Stimulated activated CD4-positive, alpha-beta T cell treated with anti-CD3 and anti-CD28 coated beads, Interleukin-12 subunit alpha, Interleukin-12 subunit beta, amount 100 ng/mL, for 4 hours (primary cell): Measurements from ENCODE around the gene OR2V2.
"Not testable (repeated sequence)": the region's sequence is repeated elsewhere in the genome, so short reads cannot be mapped to it uniquely, and the experiment has no call there.

ENCODE experiments used
- DNase-seq: peaks from one replicate; pipeline ENCODE4 v3.0.0-alpha.2; 2020

OR2V2 gene

DNA sequence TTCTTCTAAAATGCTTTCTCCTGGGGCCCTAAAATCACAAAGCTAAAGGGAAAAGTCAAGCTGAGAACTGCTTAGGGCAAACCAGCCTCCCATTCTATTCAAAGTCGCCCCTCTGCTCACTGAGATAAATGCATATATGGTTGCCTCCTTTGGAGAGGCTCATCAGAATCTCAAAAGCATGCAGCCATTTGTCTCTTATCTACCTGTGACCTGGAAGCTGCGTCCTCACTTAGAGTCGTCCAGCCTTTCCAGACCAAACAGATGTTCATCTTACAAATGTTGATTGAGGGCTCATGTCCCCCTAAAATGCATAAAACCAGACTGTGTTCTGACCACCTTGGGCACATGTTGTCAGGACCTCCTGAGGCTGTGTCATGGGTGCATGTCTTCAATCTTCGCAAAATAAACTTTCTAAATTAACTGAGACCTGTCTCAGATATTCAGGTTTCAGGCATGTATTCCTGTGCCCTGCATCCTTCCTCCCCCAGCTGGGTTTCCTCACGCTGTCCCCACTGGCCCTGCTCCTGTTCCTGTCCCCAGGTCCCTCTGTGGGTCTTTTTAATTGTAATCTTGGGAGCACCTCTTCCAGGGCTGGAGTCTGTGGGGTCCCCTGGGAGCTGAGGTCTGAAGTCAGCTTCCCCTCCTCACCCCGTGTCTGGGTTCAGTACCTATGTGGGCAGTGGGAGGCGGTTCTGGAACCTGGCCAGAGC lies at the start of gene OR2V2:
TSS of gene OR2V2 (plus strand) at position 660 of the 710 bp plus-strand sequence. CDS start 7,357 bp downstream, outside the sequence.
- DNase-seq = not testable (repeated sequence)

DNA sequence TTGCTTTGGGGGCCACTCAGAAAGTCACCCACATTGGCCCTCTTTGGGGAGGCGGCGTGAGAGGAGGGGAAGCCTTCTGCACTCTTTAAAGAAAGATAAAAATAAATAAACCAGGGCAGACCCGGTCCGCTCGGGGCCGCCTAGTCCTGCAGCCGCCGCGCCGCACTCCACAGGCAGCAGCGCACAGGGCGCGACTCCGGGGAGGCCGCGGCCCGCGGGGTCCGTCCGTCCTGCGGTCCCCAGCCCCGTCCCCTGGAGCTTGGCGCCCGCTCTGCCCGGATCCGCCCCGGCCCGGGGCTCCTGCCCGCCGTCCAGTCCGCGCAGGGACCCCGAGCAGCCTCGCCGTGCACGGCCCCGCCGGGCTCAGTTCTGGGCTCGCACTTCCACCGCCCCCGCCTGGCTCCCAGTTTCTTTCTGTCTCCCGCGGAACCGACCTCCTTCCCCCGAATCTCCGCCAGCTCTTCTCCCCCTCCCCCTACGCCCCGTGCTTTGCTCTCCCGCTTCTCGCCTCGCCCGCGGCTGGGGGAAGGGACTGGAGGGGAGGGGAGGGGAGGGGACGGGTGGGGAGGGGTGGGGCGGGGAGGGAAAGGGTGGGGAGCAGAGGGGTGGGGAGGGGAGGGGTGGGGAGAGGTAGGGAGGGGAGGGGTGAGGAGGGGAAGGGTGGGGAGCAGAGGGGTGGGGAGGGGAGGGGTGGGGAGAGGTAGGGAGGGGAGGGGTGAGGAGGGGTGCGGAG lies 49.5 kb upstream of the OR2V2 start:
- DNase-seq = not testable (repeated sequence)

- no peak for DNase-seq
Observed at GRCh38 chr5:181098762-181099601, 48.4 kb upstream of the OR2V2 start.

- no peak for DNase-seq
Observed at GRCh38 chr5:181099602-181100086, 47.7 kb upstream of the OR2V2 start.

DNA sequence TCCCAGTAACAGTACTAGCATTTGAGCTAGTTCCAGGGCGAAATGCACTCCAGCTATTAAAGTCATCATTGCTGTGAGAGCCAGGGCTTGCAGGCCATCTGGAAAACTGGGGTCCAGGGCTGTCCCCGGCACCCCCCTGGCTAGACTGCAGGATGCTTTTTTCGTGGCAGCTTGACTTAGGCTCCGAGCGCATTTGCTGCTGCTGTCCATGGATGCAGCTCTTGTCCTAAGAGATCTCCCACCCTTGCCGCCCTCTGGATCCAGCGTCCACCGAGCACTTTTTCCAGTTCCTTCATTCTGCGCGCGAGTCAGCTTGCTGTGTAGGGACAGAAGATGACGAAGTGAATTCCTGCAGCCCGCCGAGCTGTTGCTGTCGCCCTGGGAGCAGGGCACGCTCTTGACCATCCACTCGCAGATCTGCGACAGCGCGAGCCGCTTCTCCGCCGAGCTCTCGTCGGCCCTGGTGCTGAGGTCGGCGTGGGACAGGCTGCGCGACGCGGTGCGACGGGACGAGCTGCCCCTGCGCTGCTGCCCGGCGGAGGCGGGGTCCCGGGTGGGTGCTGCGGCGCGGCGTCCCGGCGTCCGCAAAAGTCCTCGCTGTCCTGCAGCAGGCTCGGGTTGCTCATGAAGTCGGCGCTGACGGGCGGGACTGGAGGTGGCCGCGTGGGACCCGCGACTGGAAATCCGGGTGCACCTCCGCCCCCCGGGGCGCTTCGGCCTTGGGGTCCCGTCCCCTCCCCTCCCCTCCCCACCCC lies 47.1 kb upstream of the OR2V2 start:
- no peak for DNase-seq

DNA sequence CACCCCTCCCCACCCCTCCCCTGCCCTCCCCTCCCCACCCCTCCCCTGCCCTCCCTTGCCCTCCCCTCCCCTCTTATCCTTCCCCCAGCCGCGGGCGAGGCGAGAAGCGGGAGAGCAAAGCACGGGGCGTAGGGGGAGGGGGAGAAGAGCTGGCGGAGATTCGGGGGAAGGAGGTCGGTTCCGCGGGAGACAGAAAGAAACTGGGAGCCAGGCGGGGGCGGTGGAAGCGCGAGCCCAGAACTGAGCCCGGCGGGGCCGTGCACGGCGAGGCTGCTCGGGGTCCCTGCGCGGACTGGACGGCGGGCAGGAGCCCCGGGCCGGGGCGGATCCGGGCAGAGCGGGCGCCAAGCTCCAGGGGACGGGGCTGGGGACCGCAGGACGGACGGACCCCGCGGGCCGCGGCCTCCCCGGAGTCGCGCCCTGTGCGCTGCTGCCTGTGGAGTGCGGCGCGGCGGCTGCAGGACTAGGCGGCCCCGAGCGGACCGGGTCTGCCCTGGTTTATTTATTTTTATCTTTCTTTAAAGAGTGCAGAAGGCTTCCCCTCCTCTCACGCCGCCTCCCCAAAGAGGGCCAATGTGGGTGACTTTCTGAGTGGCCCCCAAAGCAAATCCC lies 46.2 kb upstream of the OR2V2 start:
- not testable (repeated sequence) for DNase-seq

DNA sequence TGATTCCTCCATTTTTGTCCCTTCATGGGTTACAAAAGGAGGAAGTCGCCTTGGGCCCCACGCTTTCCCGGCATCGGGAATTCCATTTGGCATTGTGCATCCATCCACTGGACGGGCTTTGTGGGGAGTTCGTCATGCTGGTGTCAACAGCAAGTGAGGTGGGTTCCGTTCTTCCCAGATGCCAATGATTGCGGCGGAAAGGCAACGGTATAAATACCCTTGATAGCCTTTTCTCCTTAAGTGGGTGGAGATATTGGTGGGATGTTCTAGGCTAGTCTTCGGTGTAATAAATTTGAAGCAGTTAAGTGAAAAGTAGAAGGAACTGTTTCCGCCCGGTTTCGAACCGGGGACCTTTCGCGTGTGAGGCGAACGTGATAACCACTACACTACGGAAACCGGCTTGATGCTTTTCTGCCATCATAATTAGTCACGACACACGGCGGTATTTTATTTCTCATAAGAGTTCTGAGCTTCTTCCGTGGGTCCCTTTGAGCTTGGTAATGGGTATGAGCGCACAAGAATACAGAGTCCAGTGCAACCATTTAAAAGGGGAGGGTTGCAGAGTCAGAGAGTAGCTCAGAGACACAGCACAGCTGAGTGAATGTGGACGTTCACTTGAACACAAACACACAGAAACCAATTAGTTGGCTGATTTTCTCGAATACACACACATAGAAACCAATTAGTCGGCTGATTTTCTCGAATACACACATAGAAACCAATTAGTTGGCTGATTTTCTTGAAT lies 45.3 kb upstream of the OR2V2 start:
- DNase-seq = not testable (repeated sequence)

DNA sequence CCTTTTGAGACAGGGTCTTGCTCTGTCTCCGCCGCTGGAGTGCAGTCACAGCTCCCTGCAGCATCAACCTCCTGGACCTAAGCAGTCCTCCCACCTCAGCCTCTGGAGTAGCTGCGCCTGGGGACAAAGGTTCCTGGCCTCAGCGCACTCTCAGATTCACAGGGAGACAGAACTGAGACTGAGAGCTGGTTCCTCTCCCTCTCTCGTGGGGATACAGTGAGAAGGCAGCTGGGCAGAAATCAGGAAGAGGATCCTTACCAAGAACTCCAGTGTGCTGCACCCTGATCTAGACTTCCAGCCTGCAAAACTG lies 43.2 kb upstream of the OR2V2 start:
- DNase-seq = not testable (repeated sequence)

DNA sequence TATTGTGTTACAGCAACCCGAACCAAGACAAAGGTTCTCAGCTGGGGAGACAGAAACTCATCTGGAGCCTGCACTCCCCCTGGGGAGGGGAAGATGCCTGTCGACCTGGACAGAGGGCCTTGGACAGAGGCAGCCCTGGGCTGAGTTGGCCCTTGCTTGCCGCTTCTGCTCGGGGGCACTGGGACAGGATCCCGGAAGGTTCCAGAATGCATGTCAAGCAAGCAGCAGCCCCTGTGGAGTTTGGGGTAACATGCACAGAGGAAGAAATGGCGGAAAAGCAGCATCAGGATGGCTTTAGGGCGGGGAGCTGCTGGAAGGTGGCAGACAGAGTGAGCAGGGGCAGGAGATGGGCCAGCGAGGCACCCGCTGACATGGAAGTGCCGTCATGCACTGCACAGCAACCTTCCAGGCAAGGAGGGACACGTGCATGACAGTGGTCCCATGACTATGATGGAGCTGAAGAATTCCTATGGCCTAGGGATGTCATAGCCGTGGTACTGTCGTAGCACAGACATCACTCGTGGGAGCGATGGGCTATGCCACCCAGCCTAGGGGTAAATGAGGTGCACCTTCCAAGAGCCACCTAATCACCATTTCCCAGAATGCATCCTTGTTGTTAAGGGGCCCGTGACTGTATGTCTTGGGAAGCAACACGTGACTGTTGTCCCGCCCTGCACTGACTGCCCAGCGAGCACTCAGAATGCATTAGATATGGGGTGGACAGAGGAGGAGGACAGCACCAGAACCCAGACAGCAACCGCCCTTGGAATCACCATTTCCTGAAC lies 42.6 kb upstream of the OR2V2 start:
- DNase-seq = not testable (repeated sequence)

DNA sequence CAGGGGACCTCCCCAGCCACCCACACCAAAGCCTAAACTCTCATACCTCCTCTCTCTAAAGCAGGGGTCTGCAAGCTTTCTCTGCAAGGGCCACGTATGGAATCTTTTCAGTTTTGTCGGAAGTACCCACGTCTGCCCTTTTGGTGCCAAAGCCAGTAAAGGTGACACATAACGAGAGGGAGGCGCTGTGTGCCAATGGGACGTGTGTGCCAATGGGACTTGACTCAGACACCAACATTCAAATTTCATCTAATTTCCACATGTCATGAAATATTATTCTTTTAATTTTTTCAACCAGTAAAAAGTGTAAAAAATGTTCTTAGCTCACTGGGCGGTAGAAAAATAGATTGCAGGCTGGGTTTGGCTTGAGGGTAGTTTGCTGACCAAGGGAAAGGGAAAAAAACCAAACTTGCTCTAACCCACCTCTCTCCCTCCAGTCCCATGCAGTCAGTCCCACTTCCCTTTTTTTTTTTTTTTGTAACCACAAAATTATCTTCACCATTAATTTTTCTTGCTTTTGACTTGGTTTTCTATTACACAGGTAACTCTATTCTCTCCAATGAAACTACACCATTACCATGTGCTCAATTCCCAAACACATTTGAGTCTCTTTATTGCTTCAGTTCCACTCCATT lies 41.9 kb upstream of the OR2V2 start:
- no peak for DNase-seq

DNA sequence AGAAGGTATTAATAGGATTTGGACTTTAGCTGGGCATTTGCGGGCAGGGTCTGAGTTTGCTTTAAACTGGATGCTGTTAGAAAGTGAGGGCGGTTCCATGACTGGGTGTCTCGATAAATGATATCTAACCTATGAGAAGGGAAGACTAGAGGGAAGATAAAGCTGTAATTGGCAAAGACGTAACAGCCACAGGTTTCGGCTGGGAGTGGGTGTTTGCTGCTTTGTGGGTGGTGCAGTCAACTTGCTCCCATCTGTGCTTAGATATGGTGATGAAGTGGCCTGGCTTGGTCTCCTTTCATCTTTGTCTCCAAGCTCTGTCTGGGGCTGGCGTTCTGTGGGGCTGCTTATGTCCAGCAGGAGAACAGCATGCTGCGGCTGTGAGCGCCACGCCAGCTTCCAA lies 39.7 kb upstream of the OR2V2 start:
- no peak for DNase-seq

DNA sequence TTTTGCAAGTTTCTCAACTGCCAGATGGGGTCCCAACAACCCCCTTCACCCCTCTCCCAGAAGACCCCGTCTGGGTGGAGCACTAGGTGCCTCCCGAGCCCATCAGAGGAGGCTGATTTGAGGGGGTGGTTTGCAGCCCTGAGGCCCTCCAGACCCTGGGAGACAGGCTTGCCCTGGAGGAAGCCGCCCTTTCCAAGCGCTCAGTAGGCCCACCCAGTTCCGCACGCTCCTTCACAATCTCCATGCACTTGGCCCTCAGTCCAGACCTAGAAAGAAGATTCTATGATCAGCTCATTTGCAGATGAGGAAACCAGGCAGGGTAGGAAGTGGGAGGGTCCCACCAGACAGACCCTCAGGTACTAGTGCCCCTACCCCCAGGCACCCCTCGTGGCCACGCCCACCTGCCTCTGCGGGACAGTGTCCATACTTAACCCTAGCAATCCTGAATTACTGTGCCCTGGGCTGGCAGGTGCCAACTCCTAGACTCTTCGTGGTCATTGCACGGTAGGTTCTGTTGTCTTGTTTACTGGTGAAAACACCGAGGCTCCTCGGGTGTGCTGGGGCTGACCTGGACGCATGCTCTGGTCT lies 38.7 kb upstream of the OR2V2 start:
- DNase-seq = no peak

DNA sequence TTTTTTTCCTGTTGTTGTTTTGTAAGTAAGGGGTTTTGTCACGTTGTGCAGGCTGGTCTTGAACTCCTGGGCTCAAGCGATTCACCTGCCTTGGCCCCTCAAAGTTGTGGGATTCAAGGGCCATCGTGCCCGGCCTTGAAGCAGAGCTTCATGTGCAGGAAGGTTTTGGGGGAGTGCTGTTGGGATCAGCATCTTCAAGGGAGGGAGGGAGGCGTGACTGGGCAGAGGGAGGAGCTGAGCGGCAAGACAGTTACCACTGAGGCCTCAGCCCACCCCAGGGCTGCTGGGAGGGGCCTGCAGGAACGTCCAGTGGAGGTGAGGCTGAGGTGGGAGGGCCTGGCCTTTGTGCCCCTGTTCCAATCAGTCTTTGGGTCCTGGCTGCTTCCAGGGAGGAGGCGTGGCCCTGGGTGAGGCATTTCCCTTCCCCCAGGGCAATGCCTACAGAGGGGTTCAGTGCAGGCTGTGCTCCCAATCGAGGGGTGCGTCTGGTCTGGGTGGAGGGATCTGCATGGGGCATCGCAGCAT lies 37.8 kb upstream of the OR2V2 start:
- DNase-seq = no peak

DNA sequence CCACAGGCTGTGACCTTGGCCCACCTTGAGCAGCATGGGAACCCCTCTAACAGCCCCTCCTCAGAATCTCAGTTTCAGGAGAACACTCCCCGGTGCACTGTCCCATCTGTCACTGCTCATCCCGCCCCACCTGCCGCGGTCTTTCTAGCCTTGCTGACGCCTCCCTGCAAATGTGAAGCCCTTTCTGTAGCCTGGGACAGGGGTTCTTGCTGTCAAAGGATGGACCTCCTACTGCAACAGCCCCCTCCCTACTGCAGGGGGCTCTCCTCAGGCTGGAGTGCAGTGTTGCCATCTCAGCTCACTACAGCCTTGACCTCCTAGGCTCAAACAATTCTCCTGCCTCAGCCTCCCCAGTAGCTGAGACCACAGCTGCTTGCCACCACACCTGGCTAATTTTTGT lies 36.4 kb upstream of the OR2V2 start:
- DNase-seq = no peak

DNA sequence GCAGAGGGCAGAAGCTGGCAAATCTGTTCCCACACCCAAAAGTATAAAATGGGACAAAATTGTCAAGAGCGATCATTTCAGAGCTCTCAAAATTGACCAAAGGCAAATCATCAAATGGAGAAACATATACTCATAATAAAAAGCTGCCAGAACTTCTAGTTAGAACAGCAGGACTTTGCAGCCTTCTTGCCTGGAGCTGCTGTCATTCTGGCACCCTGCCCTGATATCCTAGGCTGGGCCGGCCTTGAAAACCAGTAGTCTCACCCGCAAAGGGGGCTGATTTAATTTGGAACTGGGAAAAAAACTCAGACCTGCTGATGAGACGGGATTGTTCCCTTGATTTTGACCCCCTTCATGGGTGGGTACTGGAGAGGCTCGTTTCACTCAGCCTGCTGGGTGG lies 34.9 kb upstream of the OR2V2 start:
- DNase-seq = no peak

DNA sequence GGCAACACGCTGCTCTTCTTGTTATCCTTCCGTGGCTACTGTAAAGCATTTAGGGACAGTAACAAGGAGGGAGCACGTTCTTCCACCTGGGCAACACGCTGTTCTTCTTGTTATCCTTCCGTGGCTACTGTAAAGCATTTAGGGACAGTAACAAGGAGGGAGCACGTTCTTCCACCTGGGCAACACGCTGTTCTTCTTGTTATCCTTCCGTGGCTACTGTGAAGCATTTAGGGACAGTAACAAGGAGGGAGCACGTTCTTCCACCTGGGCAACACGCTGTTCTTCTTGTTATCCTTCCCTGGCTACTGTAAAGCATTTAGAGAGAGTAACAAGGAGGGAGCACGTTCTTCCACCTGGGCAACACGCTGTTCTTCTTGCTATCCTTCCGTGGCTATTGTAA lies 33.8 kb upstream of the OR2V2 start:
- not testable (repeated sequence) for DNase-seq

DNA sequence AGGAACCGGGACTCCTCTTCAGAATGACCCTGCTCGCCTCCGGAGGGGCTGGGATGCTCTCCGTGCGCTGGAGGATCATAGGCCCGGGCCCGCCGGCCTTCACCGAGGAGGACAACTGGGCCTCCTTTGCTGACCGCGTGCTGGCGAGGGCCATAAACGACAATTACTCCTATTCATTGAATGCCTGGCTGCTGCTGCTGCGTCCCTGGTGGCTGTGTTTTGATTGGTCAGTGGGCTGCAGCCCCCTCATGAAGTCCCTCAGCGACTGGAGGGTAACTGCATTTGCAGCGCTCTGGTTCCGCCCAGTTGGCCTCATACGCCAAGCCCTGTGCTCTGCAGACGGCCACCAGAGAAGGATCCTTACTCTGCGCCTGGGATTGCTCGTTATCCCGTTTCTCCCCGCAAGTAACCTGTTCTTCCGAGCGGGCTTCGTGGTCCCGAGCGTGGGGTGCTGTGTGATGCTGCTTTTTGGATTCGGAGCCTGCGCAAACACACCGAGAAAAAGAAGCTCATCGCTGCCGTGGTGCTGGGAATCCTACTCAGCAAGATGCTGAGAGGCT lies 33.0 kb upstream of the OR2V2 start:
- DNase-seq = no peak

DNA sequence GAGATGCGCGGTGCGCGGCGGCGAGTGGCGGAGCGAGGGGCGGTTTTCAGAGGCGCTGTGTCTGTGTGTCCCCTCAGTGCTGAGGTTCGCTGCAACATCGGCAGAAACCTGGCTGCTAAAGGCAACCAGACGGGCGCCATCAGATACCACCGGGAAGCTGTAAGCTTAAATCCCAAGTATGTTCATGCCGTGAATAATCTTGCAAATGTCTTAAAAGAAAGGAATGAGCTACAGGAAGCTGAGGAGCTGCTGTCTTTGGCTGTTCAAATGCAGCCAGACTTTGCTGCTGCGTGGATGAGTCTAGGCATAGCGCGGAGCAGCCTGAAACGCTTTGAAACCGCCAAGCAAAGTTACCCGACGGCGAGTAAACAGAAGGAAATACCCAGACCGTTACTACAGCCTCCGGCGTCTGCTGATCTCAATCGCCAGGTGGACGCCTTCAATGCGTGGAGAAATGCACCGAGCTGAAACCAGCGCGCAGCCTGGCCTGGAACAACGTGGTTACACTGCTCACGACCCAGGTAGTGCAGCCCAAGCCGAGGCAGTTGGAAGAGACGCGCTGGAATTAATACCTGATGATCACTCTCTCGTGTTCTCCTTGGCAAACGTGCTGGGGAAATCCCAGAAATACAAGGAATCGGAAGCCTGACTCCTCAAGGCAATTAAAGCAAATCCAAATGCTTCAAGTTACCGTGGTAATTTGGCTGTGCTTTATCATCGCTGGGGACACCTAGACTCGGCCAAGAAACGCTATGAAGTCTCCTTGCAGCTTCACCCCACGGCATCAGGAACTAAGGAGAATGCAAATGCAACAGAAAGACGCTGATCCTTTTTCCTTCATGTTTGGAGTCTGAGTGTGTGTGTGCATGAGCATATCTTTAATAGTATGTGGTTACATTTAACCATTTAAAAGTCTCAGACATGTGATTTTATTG lies 32.3 kb upstream of the OR2V2 start:
- no peak for DNase-seq
